HG03442 (cell line): Measurements from ENCODE around the gene DLD.
"Not testable (repeated sequence)": the region's sequence is repeated elsewhere in the genome, so short reads cannot be mapped to it uniquely, and the experiment has no call there.

Experiments
- ATAC-seq: cut with Tn5 transposase; IDR thresholded peaks from one replicate; pipeline ENCODE4 v1.9.1; 2021; ENCODE audit warnings: mild to moderate bottlenecking, moderate library complexity; ENCODE audit not compliant: unreplicated experiment

The DLD gene

DNA sequence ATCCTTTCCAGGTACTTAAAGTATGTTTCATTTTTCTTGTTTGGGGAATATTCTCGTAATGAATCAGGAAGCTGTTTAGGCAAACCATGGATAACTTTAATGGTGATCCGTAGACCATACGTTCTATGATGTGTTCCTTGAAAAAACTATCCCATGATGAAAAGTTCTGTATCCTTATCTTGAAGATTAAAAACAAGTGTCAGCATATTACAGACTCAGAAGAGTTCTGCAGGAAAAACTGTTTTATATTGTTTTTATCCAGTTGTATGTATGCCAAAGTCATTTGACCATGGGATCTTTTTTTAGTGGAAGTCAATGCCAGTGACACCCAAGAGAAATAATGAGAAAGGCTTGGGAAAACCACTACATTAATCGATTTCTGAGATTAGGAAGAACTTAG lies 52.0 kb downstream of the DLD start:
- ATAC-seq = no peak

GRCh38 chr7:107944411-107945169 lies 53.6 kb downstream of the DLD start:
- ATAC-seq = no peak

- ATAC-seq = no peak
Measured at GRCh38 chr7:107945332-107945731, 54.3 kb downstream of the DLD start.

DNA sequence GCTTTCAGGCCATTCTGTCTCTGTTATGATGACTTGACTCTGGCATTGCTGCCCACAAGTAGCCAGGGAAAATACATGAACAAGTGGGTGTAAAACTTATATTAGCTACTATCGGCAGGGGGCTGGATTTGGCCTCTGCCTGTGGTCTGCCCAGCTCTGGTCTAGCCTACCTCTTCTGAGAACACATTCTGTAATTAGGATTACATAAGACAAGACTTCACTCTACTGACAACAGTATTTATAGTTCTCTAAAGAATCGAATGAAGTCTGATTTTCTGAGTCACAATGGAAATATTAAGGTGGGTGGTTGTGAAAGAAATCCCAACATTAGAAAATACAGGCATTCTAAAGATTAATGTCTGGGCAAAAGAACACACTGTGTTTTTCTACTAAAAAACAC lies 55.5 kb downstream of the DLD start:
- no peak for ATAC-seq

GRCh38 chr7:107946881-107947280 lies 55.9 kb downstream of the DLD start:
- no peak for ATAC-seq

DNA sequence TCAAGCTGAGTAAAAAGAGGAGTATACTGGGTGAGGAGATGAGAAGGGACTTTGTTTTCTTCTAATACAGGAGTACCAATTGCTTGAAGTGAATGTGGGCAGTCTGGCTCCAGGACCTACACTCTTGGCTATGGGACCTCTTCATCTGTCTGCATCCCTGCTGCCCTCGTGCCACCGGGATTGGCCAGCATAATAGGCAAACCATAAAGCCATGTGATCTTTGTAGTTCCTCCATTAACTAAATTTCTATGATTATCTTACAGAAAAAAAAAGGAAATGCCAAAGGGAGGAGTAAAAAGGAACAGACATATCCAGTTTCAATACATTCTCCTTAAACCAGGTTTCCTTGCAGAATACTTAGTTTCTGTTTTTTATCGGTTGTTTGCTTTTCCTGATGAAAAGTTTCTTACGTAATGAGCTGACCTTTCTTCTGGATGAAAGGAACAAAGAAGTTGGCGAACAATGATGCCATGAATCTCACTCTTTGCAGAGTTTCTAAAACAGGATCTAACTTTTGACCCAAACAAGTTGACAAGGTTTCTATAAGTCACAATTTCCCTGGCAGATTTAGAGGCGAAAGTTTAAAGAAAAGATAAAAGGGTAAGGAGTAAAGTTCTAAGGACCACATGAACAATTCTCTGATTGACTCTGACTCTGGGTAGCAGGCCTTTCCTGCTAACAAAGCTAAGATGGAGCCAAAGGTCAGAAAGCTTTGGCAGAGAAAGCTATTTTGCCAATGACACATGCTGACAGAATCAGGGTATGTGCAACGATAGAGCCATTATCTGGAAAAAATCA lies 57.9 kb downstream of the DLD start:
- no peak for ATAC-seq

- no peak for ATAC-seq
Measured at GRCh38 chr7:107949443-107949935, 58.5 kb downstream of the DLD start.

DNA sequence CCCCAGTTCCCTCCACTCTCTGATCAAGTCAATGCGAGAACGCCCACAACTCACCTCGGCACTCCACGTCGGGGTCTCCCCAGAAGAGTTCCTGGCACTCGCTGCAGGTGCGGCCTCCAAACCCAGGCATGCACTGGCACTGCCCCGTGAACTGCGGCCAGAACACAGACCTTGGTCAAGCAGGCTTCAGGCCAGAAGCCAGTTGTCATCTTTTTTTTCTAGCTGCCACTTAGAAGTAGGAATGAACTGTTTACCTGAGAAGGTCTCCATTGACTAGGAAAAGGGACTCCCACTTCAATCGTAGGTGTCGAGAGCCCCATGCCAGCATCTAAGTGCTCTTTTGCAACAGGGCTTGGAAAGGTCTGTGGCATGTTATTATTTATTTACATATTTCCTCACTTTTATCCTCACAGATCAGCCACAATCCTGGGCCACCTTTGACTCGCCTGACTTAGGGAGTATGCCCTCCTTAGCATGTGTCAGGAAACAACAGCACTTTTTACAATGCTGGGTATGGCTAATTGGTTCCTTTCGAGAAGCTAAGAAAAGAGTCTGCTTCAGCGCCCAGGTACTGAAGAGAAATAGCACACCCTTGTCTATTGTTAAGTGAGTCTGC lies 60.3 kb downstream of the DLD start:
- no peak for ATAC-seq

DNA sequence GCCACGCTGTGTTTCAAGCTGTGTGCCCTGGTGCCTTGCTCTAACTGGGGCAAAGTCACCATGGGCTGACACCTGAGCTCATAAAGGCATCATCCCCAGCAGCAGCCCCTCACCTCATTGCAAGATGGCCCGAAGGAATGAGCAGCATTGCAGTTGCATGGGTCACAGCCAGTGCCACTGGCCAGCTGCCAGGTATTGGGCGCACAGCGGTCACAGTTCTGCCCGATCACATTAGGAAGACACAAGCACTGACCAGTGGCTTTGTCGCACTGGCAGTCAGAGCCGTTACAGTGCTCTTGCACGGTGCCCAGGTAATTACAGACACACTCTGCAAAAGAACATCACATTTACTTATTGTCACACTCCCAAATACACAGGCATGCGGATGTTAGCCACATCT lies 60.9 kb downstream of the DLD start:
- ATAC-seq = no peak

DNA sequence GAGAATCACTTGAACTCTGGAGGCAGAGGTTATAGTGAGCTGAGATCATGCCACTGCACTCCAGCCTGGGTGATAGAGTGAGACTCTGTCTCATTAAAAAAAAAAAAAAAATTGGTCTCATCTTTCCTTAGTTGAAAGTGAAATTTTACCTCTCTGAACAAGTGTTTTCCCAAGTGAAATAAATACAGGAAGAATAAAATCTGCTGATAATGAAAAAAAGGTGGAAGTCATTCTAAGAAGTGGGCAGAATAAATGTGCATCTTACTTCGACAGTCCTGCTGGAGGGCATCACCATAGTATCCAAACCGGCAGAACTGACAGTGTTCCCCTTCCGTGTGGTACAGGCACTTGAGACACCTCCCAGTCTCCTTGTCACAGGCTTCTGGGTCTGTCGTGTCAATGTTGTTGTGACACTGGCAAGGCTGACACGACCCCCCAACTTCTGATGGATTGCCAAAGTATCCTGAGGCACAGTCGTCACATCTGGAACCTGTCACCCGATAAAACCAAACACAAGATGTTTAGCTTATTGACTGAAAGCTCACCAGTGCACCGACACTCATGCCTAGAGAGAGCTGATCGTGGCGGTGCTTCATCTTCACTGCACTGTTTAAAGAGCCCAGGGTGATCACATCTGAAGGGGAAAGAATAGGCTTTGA lies 62.4 kb downstream of the DLD start:
- ATAC-seq = no peak

DNA sequence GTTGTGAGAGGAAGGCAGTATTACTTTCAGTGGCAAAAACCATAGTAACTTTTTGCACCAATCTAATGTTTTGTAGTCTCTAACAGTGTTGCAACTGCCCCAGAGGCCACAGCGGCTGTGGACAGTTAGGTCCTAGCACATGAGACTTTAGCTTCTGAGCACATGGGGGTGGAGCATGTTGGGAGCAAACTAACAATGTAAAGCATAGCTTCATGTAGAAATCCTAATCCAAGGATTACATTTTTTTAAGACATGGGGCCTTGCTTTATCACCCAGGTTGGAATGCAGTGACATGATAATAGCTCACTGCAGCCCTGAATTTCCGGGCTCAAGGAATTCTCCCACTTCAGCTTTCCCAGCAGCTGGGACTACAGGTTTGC lies 62.9 kb downstream of the DLD start:
- no peak for ATAC-seq

DNA sequence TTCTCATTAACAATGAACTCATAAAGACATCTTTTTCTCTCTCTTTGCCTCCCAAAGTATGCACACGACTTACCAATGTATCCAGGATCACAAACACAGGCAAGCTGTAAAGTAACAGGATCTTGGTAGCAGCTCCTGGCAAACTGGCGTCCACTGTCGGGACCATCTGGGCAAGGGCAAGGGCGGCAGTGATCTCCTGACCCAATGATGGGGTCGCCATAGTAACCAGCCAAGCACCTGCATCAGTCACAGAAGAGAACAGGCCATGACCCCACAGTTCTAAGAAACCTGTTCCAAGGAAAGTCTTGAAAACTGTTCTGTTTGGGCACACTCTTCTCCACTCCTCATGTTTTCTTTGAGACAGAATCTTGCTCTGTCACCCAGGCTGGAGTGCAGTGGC lies 64.4 kb downstream of the DLD start:
- ATAC-seq = no peak

DNA sequence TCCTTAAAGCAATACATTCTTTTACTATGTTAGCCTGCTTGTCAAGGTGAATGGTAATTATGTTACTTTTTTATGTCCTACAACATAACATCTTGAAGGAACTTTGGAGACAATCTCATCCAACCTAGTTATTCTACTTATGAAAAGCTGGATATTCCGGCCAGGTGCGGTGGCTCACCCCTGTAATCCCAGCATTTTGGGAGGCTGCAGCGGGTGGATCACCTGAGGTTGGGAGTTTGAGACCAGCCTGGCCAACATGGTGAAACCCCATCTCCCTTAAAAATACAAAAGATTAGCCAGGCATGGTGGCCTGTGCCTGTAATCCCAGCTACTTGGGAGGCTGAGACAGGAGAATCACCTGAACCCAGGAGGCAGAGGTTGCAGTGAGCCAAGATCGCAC lies 66.0 kb downstream of the DLD start:
- not testable (repeated sequence) for ATAC-seq

DNA sequence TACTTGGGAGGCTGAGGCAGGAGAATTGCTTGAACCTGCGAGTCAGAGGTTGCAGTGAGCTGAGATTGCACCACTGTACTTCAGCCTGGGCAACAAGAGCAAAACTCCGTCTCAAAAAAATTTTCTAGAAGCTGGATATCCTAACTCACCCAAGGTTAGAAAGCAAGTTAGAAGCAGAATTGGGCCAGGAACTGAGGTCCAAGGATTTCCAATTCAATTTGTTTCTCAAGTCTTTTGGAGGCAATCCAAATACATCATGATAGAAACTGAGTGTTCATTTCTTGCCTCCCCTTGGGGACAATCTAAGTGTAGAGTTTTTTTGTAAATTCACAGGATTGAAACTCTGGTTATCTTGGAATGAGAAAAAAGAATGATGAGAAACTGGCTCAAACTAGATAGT lies 66.5 kb downstream of the DLD start:
- ATAC-seq = no peak

DNA sequence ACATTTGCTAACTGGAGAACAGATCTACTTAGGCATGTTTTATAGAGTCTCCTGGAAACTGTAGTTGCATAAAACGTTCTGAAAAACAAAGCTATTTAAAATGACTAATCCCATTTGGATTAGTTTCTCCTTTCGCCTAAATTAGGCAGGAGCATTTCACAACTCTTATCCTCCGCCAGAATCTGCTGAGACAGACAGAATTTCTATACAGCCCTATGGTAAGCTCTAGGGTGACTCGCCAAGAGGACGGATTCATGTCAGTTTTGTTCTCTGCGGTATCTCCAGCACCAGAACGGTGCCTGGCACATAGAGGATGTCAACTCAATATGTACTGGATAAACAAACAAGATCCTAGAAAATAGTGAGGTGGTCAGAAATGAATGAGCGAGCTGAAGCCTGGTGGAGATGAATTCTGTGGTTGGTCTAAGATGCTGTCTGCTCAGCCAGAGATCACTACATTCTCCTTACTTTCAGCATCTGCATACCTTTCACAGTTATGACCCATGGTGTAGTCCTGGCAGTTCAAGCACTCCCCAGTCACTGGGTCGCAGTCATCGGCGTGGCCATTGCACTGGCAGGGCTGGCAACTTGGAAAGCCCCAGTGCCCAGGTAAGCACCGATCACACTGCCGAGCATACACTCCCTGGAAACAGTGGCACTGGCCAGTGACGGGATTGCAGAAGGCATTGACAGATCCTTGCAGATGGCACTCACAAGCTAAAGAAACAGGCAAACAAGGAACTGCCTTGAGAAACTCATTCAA lies 68.0 kb downstream of the DLD start:
- ATAC-seq = no peak

DNA sequence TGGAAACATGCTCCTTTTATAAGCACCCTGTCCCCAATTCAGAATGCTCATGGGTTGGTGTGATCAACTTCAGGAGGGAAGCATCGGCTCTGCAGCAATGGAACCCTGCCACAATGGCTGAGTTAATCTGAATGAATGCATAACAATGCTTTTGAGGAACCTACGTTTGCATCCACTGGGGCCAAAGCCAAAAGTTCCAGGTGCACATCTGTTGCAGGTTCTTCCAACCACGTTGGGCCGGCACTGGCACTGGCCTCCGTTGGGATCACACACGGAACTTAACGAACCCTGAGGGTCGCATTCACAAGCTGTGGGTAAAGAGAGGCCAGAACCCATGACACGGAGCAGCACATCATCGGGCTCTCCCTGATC lies 68.5 kb downstream of the DLD start:
- no peak for ATAC-seq

DNA sequence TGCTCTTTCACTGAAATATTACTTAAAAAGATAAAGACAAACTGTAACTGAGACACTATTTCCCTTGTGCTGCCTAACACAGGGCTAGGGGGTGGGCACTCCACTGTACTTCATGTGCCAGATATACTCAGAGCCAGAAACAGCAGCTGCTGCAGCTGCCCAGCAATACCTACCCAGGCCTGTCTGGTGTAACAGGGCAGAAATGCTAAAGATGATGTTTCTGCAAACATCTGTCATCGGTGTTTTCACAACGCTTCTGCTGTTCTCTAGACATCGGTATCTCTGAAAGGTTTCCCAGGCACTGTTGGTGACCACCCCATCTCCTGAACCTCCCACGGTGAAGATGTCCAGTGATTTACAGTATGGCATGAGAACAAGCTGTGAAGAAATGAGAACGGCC lies 69.3 kb downstream of the DLD start:
- no peak for ATAC-seq

GRCh38 chr7:107961405-107961804 lies 70.4 kb downstream of the DLD start:
- ATAC-seq = no peak

DNA sequence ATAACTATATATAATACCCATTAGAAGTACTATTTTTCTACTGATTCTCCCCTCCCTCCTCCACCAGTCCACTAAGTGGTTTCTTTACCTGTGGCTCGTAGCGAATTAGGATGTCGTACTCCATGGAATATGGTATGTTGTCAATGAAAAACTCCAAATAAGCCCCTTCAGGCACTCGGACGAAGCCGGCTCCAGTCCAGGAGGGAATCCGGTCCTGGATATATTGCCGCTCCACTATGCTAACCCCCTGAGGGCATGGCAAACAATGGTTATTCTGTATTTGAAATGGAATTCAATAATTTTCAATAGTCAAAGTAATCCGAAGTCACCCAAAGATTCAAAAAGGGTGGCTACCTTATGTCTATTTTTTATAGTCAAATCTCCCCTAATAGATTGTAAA lies 71.8 kb downstream of the DLD start:
- ATAC-seq = no peak

- no peak for ATAC-seq
Measured at GRCh38 chr7:107964510-107964909, 73.5 kb downstream of the DLD start.

GRCh38 chr7:107966711-107967110 lies 75.7 kb downstream of the DLD start:
- no peak for ATAC-seq
